Midbrain (tissue), 1 donor: ENCODE data around the gene USP17L15.
"Not testable (repeated sequence)": the region's sequence is repeated elsewhere in the genome, so short reads cannot be mapped to it uniquely, and the experiment has no call there.

Experiments
- DNase-seq: peaks from one replicate; lab custom pipeline; 2025; lab: John Stamatoyannopoulos, UW

Gene USP17L15, protein sequence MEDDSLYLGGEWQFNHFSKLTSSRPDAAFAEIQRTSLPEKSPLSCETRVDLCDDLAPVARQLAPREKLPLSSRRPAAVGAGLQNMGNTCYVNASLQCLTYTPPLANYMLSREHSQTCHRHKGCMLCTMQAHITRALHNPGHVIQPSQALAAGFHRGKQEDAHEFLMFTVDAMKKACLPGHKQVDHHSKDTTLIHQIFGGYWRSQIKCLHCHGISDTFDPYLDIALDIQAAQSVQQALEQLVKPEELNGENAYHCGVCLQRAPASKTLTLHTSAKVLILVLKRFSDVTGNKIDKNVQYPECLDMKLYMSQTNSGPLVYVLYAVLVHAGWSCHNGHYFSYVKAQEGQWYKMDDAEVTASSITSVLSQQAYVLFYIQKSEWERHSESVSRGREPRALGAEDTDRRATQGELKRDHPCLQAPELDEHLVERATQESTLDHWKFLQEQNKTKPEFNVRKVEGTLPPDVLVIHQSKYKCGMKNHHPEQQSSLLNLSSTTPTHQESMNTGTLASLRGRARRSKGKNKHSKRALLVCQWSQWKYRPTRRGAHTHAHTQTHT

GRCh38 chr4:9234085-9234484, at the start of gene USP17L15:
USP17L15 (plus strand) TSS chr4:9234385; CDS start chr4:9234385, 0 bp downstream.
- not testable (repeated sequence) for DNase-seq

GRCh38 chr4:9210357-9210756, 23.8 kb upstream of the USP17L15 start, which contains the start of gene USP17L10:
USP17L10 (plus strand) TSS chr4:9210657; CDS start chr4:9210657, 0 bp downstream.
- DNase-seq, result not testable (repeated sequence)

GRCh38 chr4:9214701-9215100, 19.5 kb upstream of the USP17L15 start:
- not testable (repeated sequence) for DNase-seq

DNA sequence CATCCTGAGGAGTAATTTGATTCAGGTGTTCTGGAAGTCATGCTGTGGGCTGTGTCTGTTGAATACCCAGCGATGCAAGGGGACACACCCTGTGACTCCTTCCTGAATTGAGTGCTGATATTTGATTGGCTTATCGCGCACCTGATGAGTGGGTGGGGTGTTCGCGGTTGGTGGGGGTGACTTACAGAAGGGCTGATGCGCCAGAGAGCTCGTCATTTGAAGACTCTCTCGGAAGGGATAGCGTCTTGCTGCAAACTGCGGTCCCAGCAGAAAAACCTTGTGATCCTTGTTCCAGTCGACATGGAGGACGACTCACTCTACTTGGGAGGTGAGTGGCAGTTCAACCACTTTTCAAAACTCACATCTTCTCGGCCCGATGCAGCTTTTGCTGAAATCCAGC, 19.1 kb upstream of the USP17L15 start, which contains the start of gene USP17L11:
Gene USP17L11, plus strand, starts transcription at position 301 of the 400 bp plus-strand sequence. Its CDS starts 0 bp downstream, at position 301.
- DNase-seq, result not testable (repeated sequence)

- not testable (repeated sequence) for DNase-seq
Measured at GRCh38 chr4:9219852-9220251, 14.3 kb upstream of the USP17L15 start, which contains the start of gene USP17L12. USP17L12 (plus strand) TSS chr4:9220152; CDS start chr4:9220152, 0 bp downstream.

GRCh38 chr4:9224596-9224995, 9.6 kb upstream of the USP17L15 start, which contains the start of gene USP17L13:
USP17L13 (plus strand) TSS chr4:9224896; CDS start chr4:9224896, 0 bp downstream.
- not testable (repeated sequence) for DNase-seq

- not testable (repeated sequence) for DNase-seq
Measured at GRCh38 chr4:9230249-9230648, 3.9 kb upstream of the USP17L15 start.

DNA sequence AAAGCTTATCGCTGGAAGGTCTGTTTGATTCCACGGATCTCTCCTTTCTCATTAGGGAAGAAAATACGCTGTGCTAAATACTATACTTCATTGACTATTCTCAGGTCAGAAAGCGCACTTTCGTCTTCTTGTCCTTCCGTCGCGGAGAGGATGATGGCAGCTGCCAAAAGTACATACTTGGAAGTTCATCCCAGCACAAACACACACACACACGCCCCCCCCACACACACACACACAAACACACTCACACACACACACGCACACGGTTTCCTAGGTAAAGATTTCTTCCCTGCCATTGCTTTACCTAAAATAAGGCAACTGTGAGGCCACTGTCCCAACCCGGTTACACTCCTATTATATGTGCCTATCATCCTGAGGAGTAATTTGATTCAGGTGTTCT, 4.3 kb downstream of the USP17L15 start:
- DNase-seq, result not testable (repeated sequence)

DNA sequence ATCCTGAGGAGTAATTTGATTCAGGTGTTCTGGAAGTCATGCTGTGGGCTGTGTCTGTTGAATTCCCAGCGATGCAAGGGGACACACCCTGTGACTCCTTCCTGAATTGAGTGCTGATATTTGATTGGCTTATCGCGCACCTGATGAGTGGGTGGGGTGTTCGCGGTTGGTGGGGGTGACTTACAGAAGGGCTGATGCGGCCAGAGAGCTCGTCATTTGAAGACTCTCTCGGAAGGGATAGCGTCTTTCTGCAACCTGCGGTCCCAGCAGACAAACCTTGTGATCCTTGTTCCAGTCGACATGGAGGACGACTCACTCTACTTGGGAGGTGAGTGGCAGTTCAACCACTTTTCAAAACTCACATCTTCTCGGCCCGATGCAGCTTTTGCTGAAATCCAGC, 9.4 kb downstream of the USP17L15 start, which contains the start of gene USP17L17:
Gene USP17L17, plus strand, starts transcription at position 301 of the 400 bp plus-strand sequence. Its CDS starts 0 bp downstream, at position 301.
- not testable (repeated sequence) for DNase-seq

- DNase-seq, result not testable (repeated sequence)
Measured at GRCh38 chr4:9247953-9248680, 13.9 kb downstream of the USP17L15 start, which contains the start of gene USP17L18. USP17L18 (plus strand) TSS chr4:9248630; CDS start chr4:9248630, 0 bp downstream.

GRCh38 chr4:9253078-9253477, 18.9 kb downstream of the USP17L15 start, which contains the start of gene USP17L19:
USP17L19 (plus strand) TSS chr4:9253378; CDS start chr4:9253378, 0 bp downstream.
- DNase-seq, result not testable (repeated sequence)

DNA sequence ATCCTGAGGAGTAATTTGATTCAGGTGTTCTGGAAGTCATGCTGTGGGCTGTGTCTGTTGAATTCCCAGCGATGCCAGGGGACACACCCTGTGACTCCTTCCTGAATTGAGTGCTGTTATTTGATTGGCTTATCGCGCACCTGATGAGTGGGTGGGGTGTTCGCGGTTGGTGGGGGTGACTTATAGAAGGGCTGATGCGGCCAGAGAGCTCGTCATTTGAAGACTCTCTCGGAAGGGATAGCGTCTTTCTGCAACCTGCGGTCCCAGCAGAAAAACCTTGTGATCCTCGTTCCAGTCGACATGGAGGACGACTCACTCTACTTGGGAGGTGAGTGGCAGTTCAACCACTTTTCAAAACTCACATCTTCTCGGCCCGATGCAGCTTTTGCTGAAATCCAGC, 23.6 kb downstream of the USP17L15 start, which contains the start of gene USP17L20:
Gene USP17L20, plus strand, starts transcription at position 301 of the 400 bp plus-strand sequence. Its CDS starts 0 bp downstream, at position 301.
- not testable (repeated sequence) for DNase-seq

DNA sequence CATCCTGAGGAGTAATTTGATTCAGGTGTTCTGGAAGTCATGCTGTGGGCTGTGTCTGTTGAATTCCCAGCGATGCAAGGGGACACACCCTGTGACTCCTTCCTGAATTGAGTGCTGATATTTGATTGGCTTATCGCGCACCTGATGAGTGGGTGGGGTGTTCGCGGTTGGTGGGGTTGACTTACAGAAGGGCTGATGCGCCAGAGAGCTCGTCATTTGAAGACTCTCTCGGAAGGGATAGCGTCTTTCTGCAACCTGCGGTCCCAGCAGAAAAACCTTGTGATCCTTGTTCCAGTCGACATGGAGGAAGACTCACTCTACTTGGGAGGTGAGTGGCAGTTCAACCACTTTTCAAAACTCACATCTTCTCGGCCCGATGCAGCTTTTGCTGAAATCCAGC, 28.4 kb downstream of the USP17L15 start, which contains the start of gene USP17L21:
Gene USP17L21, plus strand, starts transcription at position 301 of the 400 bp plus-strand sequence. Its CDS starts 0 bp downstream, at position 301.
- not testable (repeated sequence) for DNase-seq

DNA sequence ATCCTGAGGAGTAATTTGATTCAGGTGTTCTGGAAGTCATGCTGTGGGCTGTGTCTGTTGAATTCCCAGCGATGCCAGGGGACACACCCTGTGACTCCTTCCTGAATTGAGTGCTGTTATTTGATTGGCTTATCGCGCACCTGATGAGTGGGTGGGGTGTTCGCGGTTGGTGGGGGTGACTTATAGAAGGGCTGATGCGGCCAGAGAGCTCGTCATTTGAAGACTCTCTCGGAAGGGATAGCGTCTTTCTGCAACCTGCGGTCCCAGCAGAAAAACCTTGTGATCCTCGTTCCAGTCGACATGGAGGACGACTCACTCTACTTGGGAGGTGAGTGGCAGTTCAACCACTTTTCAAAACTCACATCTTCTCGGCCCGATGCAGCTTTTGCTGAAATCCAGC, 33.1 kb downstream of the USP17L15 start, which contains the start of gene USP17L22:
Gene USP17L22, plus strand, starts transcription at position 301 of the 400 bp plus-strand sequence. Its CDS starts 0 bp downstream, at position 301.
- DNase-seq, result not testable (repeated sequence)

DNA sequence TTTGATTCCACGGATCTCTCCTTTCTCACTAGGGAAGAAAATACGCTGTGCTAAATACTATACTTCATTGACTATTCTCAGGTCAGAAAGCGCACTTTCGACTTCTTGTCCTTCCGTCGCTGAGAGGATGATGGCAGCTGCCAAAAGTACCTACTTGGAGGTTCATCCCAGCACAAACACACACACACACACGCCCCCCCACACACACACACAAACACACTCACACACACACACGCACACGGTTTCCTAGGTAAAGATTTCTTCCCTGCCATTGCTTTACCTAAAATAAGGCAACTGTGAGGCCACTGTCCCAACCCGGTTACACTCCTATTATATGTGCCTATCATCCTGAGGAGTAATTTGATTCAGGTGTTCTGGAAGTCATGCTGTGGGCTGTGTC, 37.5 kb downstream of the USP17L15 start:
- not testable (repeated sequence) for DNase-seq
